ENCODE data around the gene TSHZ2.
"Not testable (repeated sequence)": the region's sequence is repeated elsewhere in the genome, so short reads cannot be mapped to it uniquely, and the experiment has no call there.

TSHZ2 gene

GRCh38 chr20:53513168-53513488, 541.0 kb downstream of the TSHZ2 start:
- no peak for DNase-seq (ENCODE audit: low spot score)

- DNase-seq (ENCODE audit: low spot score), result no peak
Measured at GRCh38 chr20:53513489-53514298, 541.5 kb downstream of the TSHZ2 start.

- no peak for DNase-seq (ENCODE audit: low spot score)
Measured at GRCh38 chr20:53515749-53516148, 543.6 kb downstream of the TSHZ2 start.

GRCh38 chr20:53517146-53517545, 545.0 kb downstream of the TSHZ2 start:
- no peak for DNase-seq (ENCODE audit: low spot score)

- DNase-seq (ENCODE audit: low spot score), result not testable (repeated sequence)
Measured at GRCh38 chr20:53521421-53521820, 549.3 kb downstream of the TSHZ2 start.

- no peak for DNase-seq (ENCODE audit: low spot score)
Measured at GRCh38 chr20:53522026-53522425, 549.9 kb downstream of the TSHZ2 start.

GRCh38 chr20:53522696-53523095, 550.5 kb downstream of the TSHZ2 start:
- DNase-seq (ENCODE audit: low spot score), result no peak

- DNase-seq (ENCODE audit: low spot score), result not testable (repeated sequence)
Measured at GRCh38 chr20:53523615-53524014, 551.5 kb downstream of the TSHZ2 start.

GRCh38 chr20:53524589-53525312, 552.6 kb downstream of the TSHZ2 start:
- no peak for DNase-seq (ENCODE audit: low spot score)

GRCh38 chr20:53527196-53527595, 555.0 kb downstream of the TSHZ2 start:
- DNase-seq (ENCODE audit: low spot score), result no peak

GRCh38 chr20:53529658-53530057, 557.5 kb downstream of the TSHZ2 start:
- no peak for DNase-seq (ENCODE audit: low spot score)

GRCh38 chr20:53530440-53530839, 558.3 kb downstream of the TSHZ2 start:
- DNase-seq (ENCODE audit: low spot score), result no peak

- DNase-seq (ENCODE audit: low spot score), result not testable (repeated sequence)
Measured at GRCh38 chr20:53532654-53533312, 560.6 kb downstream of the TSHZ2 start.

- DNase-seq (ENCODE audit: low spot score), result no peak
Measured at GRCh38 chr20:53533500-53533899, 561.3 kb downstream of the TSHZ2 start.

GRCh38 chr20:53534037-53534436, 561.9 kb downstream of the TSHZ2 start:
- no peak for DNase-seq (ENCODE audit: low spot score)

- no peak for DNase-seq (ENCODE audit: low spot score)
Measured at GRCh38 chr20:53535878-53536277, 563.7 kb downstream of the TSHZ2 start.

GRCh38 chr20:53536382-53536781, 564.2 kb downstream of the TSHZ2 start:
- not testable (repeated sequence) for DNase-seq (ENCODE audit: low spot score)

GRCh38 chr20:53539516-53539915, 567.4 kb downstream of the TSHZ2 start:
- no peak for DNase-seq (ENCODE audit: low spot score)

All from HuH-7.5 (cell line).